Erythroblast (primary cell): ENCODE data around the gene IQGAP3.

Experiments
- DNase-seq, 2 experiments: peaks; one replicate each; lab custom pipeline; 2025; lab: John Stamatoyannopoulos, UW
- GATA1 ChIP-seq: IDR thresholded peaks from 2 replicates; pipeline ENCODE4 v1.6.1; 2011; ENCODE audit warnings: low read depth, mild to moderate bottlenecking, control low read depth, low read length, moderate library complexity
- POLR2A ChIP-seq: IDR thresholded peaks from 2 replicates; pipeline ENCODE4 v1.6.1; 2011; ENCODE audit warnings: mild to moderate bottlenecking, low read length

Gene IQGAP3

DNA sequence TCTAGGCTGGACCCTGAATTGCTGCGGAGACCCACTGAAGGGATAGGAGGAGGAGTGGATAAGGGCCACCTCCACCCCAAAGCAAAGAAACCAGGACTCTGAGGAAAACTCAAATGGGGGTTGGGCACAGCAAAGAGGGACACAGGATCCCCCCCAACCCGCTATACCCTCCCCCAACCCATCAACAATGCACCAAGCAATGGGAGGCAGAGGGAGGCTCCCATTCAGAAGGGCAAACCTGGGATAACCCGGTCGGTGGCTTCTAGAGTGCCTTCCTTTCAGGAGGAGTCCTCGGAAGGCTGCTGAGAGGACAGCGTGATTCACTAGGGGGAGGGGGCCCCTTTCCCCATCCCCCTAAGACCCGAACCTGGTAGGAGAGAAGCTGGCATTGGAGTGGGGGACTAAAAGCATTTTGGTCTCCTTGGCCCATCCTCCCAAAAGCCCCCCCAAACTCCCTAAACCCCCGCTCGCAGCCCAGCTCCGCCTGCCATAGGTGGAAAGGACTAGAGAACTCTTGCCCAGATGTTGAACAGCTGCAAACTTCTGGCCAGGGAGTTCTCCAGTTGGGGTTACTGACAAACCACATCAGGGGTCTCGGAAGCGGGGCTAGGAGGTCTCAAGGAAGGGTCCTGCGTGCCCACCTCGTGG is 73.0 kb downstream of the IQGAP3 start:
- no peak for TF ChIP-seq POLR2A
- peak in 1 of 2 experiments; percentile 47 for DNase-seq

DNA sequence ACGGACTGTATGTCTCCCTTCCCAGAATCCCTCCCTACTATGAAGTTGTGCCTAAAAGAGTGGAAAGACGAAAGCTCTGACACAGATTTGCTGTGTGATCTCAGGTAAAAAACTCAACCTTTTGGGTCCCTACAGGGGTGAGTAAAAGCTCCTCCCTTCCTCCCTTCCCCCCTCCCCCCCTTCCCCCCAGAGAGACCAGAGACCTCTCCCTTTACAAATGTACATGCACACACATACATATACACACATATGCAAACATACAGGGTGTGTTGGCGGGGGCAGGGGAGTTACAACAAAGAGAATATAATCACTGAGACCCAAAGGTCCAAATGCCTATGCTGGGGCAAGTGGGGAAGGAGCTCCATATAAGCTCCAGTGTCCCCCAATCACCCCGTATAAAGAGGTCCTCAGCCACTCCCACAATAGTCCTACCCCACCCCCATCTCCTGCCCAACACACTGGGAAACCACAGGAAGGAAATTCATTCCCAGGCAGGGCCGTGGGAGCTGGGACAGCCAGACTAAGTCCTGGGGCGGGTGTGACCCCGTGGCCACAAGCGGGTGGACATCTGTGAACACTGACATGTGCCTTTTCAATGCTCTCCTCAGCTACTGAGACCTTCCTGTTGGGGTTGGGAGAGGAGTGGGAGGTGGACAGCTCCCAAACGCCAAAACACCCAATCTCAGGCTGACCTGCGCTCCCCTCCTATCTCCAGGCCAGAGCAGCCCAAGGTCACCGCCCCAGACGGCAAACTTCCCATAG is 73.8 kb downstream of the IQGAP3 start:
- TF ChIP-seq GATA1 (no peak), POLR2A (no peak)

DNA sequence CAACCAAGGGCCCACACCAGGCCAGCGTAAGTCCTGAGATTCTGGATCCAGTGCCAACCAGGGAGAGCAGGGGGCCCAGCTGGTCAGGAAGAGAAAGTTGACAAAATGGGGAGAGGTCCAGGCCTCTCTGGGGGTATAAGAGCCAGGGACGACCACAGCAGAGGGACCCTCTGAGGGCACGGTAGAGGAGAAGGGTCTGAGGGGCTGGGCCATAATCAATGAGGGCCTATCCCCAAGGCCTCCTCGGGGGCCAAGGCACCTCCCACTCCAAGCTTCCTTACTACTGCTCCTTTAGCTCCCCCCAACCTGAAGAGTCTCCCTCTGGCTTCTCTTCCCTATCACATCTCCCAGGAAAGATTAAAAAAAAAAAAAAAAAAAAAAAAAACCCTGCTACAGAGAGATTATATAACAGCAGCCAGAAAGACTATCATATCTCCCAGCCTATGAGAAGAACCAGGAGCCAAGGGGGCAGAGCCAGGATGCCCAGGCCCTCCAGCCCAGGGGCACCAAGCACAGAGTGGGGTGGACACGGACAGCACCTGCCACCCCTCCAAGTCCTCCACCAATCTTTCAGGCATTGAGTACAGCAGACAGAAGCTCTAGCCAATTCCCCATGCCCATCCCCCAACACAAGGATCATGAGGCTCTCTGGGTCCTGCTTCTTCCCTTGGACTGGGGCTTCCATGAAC is 74.5 kb downstream of the IQGAP3 start:
- DNase-seq, result peak in 1 of 2 experiments; percentile 23
- TF ChIP-seq GATA1, result no peak

More for the DNA sequence above, 73.8 kb downstream of the IQGAP3 start:
- DNase-seq, result peak; percentile 24 to 39

DNA sequence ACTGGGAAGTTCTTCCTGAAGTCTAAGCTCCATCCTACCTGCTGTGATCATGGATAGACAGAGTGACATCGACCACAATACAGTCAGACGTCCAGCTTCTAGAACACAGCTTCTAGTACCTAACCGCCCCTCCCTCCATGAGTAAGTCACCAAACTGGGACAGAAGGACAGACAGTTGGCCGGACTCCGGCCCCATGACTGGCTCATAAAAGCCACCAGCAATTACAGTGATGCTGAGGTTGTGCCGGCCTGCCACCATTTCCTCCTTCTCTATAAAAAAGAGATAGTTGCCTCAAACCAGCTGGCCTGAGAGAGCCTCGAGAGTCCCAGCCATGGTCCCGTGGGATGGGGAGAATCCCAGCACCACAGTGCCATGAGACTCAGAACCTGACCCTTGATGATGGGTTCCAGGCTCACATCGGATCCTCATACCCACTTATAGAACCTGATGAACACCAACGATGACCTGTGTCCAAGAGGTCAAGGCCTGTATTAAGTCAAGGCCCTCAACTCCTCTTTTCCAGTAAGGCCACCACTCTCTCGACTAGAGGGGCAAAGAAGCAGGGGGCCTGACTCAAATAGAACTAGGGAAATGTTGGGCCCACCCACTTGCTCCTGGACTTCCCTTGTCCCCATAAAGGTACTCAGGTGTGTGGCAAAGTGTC is 75.2 kb downstream of the IQGAP3 start:
- DNase-seq, result no peak
- no peak for TF ChIP-seq POLR2A

DNA sequence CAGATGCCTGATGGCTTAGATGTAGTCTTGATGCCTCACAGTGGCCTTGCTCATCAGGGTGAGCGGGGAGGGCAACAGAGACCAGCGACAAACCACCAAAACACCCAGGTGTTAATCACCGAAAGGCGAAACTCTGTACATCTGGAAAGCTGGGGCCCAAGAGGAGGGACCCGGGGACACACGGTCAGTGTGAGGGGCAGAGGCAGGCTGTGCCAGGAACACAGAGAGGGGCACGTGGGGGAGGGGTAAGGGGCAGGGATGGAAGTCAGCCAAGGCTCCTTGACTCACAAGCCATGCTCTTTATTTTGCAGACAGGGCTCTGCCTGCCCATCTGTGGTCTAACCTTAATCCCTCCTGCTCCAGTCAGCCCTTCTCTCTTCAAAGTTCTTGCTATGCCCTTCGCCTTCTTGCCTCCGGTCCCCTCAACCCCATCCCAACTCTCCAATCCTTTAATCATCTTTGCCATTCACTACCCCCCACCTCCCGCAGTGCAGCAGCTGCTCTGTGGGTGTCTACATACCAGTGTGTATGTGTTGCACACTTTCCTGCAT is 76.1 kb downstream of the IQGAP3 start:
- TF ChIP-seq POLR2A (no peak), GATA1 (no peak)
- DNase-seq, result no peak

DNA sequence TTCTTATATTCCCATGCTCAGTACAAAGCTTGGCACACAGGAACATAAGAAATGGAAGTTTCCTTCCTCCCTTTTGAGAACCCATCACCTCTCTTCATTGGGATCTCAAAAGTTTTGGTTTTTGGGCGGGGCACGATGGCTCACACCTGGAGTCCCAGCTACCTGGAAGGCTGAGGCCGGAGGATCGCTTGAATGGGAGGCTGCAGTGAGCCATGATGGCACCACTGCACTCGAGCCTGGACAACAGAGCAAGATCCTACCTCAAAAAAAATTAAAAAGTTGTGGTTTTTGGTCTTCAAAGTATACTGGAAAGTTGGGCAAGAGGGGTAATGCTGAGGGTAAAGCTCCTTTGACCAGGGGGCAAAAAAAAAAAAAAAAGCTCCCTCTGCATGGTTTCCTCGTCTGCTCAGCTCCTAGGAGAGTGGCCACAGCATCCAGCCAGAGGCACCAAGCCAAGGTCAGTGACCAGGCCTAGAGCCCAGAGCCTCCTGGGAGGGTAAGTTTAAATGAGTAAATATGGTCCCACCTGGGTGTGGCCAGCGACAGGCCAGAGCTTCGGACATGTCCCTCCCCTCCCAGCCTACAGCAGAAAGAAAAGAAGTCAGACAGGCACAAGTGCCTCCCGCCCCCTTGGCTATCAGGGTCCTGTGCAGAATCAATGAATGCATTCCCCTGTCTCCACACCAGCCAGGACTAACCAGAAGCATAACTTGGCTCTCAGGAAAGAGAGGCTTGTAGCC is 76.8 kb downstream of the IQGAP3 start:
- peak in 1 of 2 experiments; percentile 23 for DNase-seq
- TF ChIP-seq GATA1 (no peak), POLR2A (no peak)

DNA sequence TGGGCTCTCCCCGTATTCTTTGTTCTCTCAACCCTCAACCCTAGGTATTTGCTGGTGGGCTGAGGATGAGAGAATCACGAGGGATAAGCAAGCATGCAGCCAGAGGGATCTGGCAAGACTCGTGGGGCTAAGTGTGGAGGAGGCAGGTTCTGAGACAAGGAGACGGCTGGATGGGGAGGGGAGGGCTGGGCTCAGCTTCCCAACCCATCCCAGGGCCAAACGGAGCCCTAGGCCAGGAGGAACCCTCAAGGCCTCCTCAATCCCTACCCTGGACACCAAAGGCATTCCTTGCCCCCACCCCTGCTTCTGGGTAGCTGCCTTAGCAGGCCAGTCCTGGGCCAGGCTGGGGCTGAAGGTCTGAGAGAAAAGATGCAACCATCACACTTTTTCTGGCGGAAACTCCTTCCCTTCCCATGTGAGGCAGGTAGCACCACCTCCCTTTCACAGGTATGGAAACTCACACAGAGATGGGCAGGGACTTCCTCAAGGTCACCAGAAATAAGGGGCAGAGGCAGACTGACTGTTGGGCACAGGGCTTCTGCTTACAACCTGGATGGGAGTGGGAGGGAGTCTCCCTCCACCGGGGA is 78.0 kb downstream of the IQGAP3 start:
- DNase-seq, result no peak
- TF ChIP-seq GATA1 (no peak), POLR2A (no peak)

DNA sequence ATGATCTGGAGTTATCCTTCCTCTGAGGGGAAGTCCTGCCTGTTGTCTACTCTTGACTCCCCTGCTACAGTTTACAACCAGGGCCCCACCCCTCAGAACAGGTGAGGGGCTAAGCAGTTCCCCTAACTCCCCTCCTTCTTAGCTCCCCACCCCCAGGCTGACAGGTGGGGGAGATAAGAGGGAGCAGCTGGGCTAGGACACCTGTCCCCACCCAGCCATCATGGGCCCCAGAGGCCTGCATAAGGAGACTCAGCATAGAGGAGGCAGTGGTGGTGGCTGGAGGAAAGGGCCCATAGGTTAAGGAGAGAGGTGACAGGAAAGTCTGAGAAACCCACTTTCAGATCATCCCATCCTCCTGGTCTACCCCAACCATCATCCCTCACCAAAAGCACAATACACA is 78.6 kb downstream of the IQGAP3 start:
- no peak for TF ChIP-seq GATA1
- no peak for TF ChIP-seq POLR2A
- no peak for DNase-seq

DNA sequence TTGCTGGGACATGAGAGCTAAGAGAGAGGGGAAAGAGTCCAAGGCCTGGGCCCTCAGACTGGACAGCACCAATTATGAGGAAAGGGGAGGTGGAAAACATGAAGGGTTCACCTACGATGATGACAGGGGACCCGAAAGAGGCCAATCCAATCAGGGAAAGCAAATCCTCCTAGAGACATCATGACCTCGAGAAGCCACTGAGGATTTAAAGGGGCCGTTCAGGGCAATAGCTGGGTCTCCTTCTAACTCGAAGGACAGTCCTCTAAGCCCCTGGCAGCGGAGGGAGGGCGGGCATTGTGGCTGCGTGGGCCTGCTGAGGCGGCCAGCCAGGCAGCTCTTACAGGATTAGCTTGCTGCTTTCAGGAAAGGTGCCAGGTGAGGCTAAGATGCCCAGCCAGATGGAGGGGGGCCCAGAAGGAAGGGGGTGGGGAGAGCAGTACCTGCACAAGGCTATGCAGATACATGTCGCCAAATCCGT is 79.2 kb downstream of the IQGAP3 start:
- TF ChIP-seq GATA1 (no peak), POLR2A (no peak)
- no peak for DNase-seq

DNA sequence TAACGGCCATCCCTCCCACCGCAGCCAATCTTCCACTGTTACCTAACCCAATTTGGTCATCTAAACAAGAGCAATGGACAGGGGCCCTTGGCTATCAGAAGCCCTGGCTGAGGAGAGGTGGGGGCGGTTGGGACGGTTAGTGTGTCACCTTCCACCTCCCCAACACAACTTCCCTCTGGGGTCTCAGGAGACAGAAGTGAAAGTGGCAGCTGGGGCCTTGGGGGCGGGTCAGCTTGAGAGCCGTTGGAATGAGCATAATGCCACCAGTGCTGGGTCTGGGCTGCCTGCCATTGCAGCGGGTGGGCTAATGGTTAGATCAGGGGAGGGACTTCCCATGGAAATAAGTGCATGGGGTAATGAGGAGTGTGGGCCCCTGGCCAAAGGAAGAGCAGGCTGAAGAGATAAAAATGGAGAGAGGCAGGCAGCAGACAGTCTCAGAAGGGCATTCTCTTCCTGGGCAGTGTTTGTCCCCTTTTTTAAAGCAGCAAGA is 79.7 kb downstream of the IQGAP3 start:
- no peak for TF ChIP-seq POLR2A
- no peak for TF ChIP-seq GATA1
- DNase-seq, result peak; percentile 46 to 48

DNA sequence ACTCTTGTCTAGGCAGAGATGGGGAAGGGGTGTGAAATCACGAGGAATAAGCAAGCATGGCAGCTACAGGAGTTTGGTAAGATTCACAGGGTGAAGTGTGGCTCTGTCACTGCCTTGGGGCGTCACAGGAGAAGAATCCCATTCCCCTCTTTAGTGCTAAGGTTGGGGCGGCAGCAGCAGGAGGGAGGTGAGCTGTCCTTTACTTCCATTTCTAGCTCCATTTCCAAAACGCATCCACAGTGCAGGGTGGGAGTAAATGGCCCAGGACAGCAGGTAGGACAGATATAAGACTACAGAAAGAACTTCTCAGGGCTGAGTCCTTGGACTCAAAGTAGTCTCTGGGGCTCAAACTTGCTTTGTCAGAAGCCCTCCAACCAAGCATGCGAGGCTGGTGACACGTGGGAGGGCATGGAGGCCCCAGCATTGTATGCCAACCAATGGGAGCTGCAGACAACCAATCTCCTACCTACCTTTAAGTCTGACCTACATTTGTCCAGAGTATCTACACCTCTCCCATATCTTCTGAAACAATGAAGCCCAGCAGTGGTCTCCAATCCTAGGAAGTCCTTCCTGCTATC is 80.3 kb downstream of the IQGAP3 start:
- DNase-seq, result no peak
- no peak for TF ChIP-seq GATA1
- TF ChIP-seq POLR2A, result no peak

DNA sequence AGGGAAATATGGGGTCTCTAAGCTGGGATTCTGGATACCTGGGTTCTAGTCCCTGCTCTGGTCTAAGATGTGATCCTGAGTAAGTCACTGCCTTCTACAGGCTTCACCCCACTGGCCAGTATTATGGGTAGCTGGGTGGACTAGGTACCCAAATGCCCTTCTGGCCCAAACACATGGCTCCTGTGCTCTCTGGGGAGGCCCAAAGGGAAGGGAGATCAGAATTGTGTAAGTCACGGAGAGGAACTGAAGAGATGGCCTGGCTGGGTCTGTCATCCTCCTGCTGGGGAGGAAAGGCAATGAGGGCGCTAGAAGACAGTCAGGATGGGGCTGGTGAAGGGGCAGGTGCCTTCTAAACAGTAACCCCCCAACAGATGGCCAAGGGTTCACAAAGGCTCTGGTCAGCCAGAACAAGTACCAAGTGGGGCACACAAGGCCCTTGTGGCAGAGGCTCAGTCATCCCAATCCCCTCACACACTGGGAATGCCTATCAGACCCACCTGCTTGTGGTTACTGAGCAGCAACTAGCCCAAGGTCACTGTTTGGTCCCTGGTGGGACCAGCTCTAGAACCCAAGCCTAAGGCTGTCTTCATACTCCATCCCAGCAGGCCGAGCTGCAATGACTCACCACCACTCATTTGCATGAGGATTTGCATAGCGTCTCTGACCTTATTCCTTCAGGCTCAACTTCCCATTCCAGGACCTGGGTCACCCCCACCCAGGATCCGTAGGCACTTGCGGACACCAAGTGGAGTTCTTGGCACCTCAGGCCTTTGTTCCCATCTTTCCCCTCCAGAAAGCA is 81.0 kb downstream of the IQGAP3 start:
- TF ChIP-seq GATA1 (no peak), POLR2A (no peak)
- DNase-seq, result no peak
